ENCODE data around the gene SCD. TPM values are rescaled to one million over a fixed set of nuclear protein-coding genes. Genes with fewer than 3 reads are reported as not detected.

The SCD gene
- total and polyA plus RNA-seq, 2 of the 13 experiments (the other 11 are each of a cell fraction or from before 2014, with no cell fraction given): 492 to 512 TPM

- TF ChIP-seq ZNF34 (CRISPR knock-in tag; IDR thresholded peaks at IDR 0.05; ENCODE audit: borderline replicate concordance) (no peak), ZBTB42 (CRISPR knock-in tag; IDR thresholded peaks at IDR 0.05) (no peak), ZNF883 (CRISPR knock-in tag; IDR thresholded peaks at IDR 0.05; ENCODE audit: not compliant biosample characterization) (no peak), ERF (CRISPR knock-in tag; IDR thresholded peaks at IDR 0.05) (no peak), ZNF549 (CRISPR knock-in tag; IDR thresholded peaks at IDR 0.05) (no peak), CEBPG (CRISPR knock-in tag; IDR thresholded peaks at IDR 0.05) (no peak), PHF8 (CRISPR knock-in tag; IDR thresholded peaks at IDR 0.05) (no peak), USF2 (IDR thresholded peaks at IDR 0.05; ENCODE audit: low read depth, low read length) (no peak), USF2 (CRISPR knock-in tag; IDR thresholded peaks at IDR 0.05; ENCODE audit: borderline replicate concordance) (no peak), MZF1 (CRISPR knock-in tag; IDR thresholded peaks at IDR 0.05; ENCODE audit: borderline replicate concordance) (no peak), ZFP41 (CRISPR knock-in tag; IDR thresholded peaks at IDR 0.05; ENCODE audit: borderline replicate concordance) (no peak), HMGXB4 (CRISPR knock-in tag; IDR thresholded peaks at IDR 0.05; ENCODE audit: borderline replicate concordance in 1 of 2, low read depth in 1 of 2) (peak; percentile 33 to 51; a peak in 1 of 4 replicates), MTERF4 (CRISPR knock-in tag; IDR thresholded peaks at IDR 0.05) (no peak), KLF12 (CRISPR knock-in tag; IDR thresholded peaks at IDR 0.05; ENCODE audit: borderline replicate concordance) (no peak), THAP7 (CRISPR knock-in tag; IDR thresholded peaks at IDR 0.05) (no peak), ATF7-NPFF (CRISPR knock-in tag; IDR thresholded peaks at IDR 0.05; ENCODE audit: low read depth) (no peak), CCAR2 (optimal IDR thresholded peaks at IDR 0.05; ENCODE audit: low read depth, low read length) (no peak), ZBTB20 (CRISPR knock-in tag; IDR thresholded peaks at IDR 0.05; ENCODE audit: borderline replicate concordance, low read depth) (no peak), ZNF569 (CRISPR knock-in tag; IDR thresholded peaks at IDR 0.05; ENCODE audit: borderline replicate concordance) (no peak), HMGXB3 (CRISPR knock-in tag; IDR thresholded peaks at IDR 0.05; ENCODE audit: borderline replicate concordance) (no peak)
Measured at GRCh38 chr10:100338434-100339036, 8.5 kb upstream of the SCD start (continued).
